Epidermal melanocyte (primary cell): Measurements from ENCODE around the gene ANKS1B.
"Not testable (repeated sequence)": the region's sequence is repeated elsewhere in the genome, so short reads cannot be mapped to it uniquely, and the experiment has no call there.

ENCODE experiments used
- DNase-seq: peaks from one replicate; pipeline ENCODE4 v3.0.0; 2011; ENCODE audit warnings: low spot score; ENCODE audit not compliant: insufficient read length

The ANKS1B gene

DNA sequence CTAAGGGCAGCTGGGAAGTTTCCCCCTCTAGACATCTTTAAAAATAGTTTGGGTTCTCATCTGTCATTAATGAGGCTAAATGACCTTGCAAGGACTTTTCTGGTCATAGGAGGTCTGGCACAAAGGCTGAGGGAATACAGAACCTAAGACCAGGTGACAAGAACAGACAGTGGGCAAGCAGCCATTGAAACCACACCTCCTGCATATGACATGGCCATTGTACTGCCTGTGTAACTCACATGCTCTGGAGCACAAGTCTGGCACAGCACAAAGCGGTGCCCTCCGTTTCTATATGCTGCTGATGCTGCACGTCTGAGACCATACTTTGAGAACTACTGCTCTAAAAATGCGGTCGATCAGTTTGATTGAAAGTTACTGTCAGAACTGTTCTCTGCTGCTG is 1196.3 kb downstream of the ANKS1B start:
- no peak for DNase-seq

DNA sequence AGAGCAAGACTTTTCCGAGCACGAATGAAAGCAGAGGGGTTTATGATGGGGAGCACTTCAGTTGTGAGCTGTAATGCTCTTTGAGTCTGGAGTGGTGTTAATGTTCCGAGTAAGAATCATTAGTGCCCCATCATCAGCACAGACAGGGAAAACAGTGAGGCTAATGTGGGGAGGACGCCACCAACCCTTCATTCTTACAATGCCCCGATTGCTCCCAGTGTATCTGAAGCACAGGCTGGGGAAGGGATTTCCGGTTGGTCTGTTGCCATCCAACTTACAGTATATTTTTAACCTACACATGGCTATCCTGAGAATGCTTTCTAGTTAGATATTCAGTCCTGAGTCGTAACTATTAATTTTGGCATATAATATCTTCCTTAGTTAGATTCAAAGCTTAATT is 1198.1 kb downstream of the ANKS1B start:
- DNase-seq: no peak

DNA sequence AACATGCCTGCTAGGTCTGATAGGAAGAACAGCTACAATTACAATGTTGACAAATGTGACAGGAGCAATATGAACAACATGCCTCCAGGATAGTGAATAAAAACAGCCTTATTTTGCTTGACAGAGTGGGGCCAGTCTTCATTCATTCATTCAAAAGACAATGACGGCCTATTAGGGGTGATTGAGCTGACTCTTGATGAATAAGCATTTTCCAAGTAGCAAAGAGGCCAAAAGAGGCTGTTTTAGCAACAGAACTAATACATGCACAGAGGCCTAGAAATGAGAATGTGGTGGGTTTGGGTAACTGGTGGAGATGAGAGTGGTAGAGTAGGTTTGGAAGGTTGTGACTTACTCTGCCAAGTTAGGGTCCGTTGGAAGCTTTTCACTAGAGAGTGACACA is 1201.3 kb downstream of the ANKS1B start:
- DNase-seq: no peak

DNA sequence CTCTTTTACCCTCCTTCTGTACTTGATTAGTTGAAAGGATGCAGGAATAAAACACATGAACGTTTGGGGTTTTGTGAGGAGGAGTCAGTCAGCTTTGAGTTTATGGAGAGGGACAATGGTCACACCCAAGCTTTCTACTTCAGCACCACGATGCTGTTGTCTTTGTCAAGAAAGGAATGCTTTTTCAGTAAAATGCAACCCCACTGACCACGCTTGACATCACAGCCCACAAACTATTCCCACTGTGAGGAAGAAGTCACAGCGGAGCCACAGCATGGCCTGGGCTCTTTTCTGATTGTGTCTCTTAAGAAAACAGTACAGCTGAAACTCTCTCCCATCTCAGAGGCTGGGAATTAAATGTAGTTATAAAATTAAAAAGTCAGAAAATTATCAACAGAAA is 1204.5 kb downstream of the ANKS1B start:
- DNase-seq: no peak

DNA sequence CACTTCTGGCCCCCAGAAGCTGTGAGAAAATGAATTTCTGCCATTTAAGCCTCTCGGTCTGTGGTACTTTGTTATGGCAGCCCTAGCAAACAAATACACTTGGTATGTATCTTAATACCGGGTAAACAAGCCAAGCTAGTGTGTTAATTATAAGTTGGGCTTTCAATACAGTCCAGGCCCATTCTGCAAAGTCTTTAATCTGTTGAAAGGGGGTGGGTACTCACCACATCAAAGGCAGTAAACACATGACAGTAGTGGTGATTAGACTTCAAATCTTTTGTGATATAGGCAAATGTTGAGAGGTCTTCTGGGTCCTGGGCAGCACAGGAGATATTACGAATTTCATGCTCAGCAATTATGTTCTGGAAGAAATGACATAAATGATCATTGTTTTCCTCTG is 1211.9 kb downstream of the ANKS1B start:
- no peak for DNase-seq

DNA sequence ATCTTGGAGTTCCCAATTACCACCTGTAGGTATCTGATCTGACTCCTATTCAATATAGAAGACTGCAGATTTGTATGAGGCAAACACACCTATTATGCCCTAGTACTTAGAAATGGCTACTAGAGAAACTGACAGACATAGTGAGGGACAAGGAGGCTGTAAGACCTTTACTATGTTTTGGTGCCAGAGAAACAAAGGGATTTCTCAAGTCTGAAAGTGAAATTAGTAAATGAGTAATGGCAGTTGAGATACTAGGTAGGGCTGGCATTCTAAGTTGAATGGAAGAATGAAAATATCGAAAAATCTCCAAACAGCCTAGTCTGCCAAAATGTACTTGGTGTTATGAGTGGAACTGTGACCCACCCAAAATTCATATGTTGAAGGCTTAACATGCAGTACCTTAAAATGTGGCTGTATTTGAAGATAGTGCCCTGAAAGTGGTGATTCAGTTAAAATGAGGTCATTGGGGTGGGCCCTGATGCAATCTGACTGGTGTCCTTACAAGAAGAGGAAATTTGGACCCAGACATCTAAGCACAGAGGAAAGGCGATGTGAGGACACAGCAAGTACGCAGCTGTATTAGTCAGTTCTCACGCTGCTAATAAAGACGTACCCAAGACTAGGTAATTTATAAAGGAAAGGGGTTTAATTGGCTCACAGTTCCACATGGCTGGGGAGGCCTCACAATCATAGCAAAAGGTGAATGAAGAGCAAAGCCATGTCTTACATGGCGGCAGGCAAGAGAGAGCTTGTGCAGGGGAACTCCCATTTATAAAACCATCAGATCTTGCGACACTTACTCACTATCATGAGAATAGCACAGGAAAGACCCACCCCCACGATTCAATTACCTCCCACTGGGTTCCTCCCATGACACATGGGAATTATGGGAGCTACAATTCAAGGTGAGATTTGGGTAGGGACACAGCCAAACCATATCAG is 1212.7 kb downstream of the ANKS1B start:
- DNase-seq: no peak

DNA sequence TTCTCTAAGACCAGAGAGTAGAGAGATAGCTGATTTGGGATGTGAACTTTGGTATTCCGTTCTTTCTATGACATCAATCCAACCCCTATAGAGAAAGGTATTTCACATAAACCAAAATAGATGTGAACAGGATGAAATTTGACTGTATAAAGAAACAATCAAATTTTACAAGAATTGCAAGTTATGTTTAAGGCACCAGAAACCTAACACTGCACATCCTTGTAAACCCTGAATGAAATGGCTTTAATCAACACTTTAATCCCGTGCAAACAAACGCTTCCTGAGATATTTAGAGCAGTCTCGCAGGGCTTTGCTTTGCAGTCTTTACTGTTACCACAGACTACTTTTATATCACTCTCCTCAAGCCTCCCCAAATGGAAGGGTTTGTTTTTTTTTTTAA is 1214.5 kb downstream of the ANKS1B start:
- no peak for DNase-seq

DNA sequence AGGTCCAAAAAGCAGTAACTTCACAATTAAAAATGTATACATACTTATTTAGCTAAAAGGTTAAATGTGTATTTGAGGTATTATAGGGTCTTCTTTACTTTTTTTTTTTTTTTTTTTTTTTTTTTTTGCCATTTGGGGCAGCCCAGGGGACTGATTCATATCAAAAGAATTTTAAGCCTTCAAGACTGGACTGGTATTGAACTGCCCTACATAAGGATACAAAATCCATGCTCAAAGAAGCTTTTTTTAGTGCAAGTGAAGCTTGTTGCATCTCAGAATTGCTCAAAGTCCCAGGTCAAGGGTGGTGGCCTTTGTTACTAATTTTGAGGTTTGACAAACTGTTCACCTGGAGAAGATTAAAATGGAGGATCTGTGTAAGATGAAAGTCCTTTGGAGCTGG is 1215.7 kb downstream of the ANKS1B start:
- DNase-seq: no peak

DNA sequence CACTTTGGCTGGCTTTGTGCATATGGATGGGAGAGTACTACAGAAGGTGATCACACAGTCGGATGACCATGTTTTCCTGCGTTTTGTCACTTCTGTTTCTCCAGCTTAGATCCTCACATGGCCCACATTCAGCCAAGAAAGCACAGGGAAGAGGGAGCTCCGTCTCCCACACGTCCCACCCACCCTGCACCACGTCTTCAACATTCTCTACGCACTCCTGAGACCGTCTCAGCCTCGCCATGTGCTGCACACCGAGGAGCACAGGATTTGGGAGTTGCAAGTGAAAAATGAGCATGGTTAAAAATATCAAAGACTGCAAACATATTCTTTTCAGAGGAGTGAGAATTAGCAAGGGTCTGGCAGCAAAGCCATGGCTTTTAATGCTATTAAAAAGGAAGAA is 1217.5 kb downstream of the ANKS1B start:
- DNase-seq: no peak

DNA sequence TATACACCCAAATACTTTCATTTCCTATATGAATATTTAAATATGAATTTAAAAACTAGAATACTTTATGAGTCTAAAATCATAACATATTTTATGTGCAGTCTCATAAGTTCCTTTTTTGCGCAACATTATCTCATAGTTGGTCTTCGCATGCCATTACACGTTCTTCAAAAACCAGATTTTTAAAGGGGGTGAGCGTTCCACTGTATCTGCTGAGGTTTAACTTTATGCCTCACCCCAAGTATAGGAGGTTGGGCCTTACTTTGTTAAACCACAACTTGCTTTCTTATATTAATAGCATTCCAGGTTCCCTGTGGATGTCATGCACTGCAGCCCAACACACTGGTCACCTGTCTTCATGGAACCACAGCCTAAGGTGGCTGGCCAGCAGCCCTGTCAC is 1221.1 kb downstream of the ANKS1B start:
- no peak for DNase-seq

DNA sequence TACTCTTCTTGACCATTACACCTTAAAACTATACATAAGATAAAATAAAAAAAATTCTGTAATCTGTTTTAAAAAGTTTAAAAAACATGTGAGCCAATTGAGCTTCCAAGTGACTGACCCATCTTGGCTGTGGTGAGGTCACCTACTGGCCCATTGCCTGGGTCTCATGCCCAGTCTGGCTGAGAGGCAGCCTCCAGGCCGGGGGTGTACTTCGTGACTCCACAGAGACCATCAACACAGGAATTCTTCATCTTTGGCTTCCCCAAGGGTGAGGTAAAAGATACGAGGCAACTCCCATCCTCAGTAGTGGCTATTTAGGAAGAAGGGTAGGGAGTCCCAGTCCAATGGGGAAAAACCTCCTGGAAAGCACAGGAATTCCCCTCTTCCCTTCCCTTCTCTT is 1226.4 kb downstream of the ANKS1B start:
- DNase-seq: no peak

DNA sequence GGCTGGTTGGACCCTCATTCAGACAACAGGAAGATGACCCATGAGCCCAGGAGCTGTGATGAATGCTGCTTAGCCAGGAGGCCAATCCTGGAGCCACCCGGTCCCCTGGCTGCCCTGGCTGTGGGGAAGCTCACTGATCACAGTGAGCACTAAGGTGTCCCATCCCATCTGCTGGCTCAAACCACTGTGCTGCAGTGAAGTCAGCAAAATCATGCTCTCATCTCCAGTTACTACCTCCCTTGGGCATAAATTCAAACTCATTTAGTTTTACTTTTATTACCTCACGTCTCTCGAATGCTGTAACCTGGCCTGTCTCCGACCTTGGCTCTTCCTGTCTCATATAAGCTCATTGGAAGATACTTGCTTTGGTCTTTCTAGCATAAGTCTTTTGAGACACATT is 1227.3 kb downstream of the ANKS1B start:
- no peak for DNase-seq

DNA sequence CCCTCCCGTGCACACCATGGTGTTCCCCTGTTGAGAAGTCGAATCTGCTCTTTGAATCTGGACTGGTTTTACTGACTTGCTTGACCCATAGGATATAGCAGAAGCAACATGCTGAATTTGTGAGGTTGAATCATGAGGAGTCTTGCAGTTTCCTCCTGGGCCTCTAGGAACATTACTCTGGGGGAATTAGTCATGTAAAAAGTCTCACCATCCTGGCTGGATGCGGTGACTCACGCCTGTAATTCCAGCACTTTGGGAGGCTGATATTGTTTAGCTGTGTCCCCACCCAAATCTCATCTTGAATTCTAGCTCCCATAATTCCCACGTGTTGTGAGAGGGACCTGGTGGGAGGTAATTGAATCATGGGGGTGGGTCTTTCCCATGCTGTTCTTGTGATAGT is 1228.9 kb downstream of the ANKS1B start:
- not testable (repeated sequence) for DNase-seq

DNA sequence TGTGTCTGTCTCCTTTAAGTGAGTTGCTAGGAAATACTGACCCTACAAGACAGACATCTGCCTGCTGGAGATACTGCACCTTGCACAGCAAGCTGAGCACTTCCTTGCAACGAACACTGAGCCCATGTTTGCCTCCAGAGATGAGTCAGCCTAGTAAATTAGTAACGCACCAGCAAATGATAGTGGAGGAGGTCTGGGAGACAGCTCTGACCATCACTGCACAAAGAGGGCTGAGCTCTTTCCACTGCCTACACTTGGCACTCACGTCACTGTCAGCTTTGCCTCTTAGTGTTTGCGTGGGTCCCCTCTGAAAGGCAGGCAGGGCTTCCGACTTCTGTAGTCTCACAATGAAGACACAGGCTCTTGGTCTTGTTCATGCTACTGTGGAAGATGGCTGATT is 1230.6 kb downstream of the ANKS1B start:
- DNase-seq: no peak

DNA sequence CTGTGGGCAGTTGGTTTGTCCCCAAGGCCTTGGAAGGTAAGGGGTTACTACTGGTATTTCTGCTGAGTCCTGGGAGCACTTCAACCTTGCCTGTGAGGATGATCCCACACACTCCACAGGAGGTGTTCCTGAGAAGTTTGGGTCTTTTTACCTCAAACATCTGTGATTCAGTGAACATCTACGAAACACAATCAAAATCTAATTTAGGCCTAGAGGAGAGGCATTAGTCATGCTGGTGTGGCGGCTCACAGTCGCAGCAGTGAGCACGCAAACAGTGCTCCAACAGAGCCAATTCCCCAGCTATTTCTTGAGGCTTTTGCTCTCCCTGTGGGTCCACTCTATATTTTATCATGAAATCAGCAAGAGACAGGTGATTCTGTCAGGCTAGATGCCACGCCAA is 1232.0 kb downstream of the ANKS1B start:
- no peak for DNase-seq

DNA sequence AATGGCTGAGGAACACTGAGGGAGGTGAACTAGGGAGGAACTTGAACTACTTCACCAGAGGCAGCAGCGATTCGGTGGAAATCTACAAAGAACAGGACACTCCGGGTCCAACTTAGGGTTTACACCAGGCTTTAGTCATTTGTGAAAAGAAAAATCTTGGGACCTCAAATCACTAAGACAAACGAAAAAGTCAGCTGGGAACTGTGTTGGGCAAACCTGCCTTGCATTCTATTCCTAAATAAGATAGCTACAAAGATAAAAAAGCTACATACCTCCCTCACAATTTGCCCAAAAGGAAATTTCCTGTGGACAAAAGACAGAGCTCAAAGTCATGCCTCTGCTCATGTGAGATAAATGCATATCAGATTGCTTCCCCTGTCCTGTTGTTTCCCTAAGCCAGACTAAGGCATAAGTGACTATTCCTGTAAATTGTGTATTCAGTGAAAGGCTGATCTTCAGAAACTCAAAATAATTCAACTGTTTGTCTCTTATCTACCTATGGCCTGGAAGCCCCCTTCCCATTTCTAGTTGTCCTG is 1233.1 kb downstream of the ANKS1B start:
- no peak for DNase-seq

DNA sequence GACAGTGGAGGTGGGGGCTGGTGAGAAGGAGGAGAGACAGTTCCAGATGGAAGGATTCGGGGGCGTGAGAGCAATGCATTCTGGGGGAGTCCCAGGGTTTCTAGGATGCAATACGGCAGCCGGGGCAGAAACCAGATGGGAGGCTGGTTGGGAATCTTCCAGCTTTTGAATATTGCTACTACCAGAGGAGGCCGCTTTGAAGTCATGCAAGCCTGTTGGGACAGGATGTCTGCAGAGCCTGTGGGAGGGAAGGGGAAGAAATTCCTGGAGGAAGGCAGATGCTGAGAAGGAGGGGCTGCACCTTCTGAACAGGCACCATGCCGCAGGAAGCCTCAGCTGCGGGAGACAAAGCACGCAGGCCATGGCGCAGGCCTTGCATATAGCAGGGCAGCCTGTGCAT is 1234.2 kb downstream of the ANKS1B start:
- no peak for DNase-seq

DNA sequence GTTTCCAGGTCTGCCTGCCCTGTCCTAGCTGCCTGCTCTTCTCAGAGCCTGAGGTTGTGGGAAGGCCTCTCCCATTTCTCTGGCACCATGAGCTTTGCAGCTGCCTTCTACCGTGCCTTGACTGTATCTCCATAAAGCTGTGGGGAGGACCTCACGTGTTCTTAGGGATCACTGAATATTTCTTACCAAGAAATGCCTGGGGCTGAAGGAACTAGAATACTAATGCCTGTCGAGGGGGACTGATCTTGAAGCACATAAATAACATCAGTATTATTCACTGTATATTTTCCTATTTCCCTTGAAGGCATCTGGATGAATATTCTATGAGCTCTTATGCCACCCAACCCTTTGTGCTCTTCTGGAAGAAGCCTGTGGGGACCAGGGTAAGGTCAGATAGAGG is 1236.3 kb downstream of the ANKS1B start:
- no peak for DNase-seq

DNA sequence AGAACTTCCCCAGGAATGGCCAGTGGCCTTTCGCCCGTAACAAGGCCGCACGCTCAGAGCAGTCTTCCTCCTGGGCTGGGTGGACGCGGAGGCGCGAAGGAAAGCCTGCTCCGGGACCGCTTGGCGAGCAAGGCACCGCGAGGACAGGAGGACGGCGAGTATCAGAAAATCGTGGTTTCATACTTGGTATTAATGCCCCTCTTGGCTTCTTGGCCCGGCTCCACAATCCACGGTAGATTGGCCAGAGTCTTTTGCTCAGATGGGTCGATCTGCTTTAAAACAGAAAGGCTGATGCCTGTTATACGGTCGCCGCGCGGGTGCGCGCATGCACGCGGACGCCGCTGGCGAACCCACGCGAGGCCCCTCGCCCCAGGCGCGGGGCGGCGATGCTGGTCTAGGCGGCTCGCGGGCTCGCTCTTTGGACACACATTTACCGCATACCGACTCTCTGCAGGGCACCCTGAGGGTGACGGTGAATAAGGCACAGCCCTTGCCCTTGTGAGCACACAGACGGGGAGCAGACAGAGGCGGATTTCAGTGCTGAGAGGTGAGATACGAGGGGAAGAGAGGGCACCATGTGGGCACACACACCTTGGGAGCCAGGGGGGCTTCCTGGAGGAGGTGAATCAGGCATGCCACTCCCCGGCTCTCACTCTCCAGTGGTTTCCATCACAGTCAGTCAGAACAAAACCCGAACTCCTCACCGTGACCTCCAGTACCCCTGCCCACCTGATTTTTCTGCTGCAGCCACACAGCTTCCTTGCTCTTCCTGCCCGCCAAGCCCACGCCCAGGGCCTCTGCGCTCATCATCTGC is 1239.0 kb downstream of the ANKS1B start:
- DNase-seq: no peak

DNA sequence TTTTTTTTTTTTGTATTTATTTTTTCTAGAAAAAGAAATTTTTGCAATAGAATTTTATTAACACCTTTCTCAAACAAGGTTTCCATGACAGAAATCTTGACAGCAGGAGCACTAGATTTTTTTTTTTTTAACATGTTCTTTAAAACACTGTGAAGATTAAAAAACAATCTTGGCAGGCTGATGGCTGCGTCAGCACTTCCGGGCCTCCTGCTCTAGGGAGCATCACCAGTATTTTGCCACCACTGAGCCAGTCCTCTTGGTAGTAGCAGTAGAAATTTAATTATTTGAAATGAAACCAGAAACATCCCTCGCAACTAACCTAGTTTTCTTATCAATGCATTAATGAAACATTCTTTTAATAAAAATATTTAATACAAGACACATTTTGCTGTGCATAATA is 1240.1 kb downstream of the ANKS1B start:
- no peak for DNase-seq

DNA sequence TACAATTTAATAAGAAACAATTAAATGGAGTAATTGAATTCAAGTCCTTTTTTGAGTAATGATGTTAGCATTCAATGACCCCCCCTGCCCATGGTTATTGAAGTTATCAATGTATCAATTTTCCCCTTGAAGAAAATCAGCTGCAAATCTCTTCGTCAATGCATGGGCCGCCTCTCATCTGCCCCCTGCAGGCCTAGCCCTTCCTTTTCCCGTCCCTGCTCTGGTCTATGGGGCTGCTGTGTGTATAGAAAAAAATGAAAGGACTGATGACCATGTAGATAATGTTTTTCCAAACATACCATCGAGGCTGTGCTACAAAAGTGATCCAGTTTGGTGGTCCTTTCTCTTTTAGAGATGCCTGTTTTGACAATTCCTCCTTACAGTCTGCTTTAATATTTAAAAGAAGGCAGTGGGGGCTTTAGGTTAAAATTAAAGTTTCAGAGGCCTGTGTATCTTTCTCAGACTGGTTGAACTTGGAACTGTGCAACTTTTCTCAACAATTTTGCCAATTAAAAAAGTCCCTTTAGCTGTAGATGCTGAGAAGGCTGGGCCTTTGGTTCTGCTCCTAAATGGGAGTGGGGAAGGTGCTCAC is 1241.3 kb downstream of the ANKS1B start:
- no peak for DNase-seq
